CD4-positive, alpha-beta T cell treated with Interleukin-6 for 4 hours (primary cell): Measurements from ENCODE around the gene CFTR.
"Not testable (repeated sequence)": the region's sequence is repeated elsewhere in the genome, so short reads cannot be mapped to it uniquely, and the experiment has no call there.

ENCODE experiments used
- DNase-seq: peaks from one replicate; pipeline ENCODE4 v3.0.0-alpha.2; 2020; ENCODE audit warnings: mixed read lengths

Gene CFTR

DNA sequence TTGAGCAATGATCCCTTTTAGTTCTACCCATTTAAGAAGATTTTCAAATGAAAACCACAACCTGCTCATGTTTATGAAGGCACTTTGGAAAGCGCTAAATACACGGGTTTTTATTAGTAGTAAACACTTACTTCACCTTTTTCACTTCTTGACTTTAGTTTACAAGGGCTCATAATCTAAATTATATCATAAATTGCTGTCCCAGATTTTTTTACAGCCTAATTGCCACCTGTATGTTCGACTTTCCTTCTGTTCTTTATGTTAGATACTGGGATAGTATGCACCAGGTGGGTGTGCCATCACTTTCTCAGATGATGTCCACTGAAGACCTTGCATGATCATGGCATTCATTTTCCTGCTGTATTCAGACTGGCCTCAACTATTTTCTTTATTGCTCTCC is 22.5 kb downstream of the CFTR start:
- DNase-seq: no peak

GRCh38 chr7:117505238-117505637 is 25.4 kb downstream of the CFTR start:
- DNase-seq: no peak

- DNase-seq: no peak
Measured at GRCh38 chr7:117508676-117509075, 28.9 kb downstream of the CFTR start.

- DNase-seq: not testable (repeated sequence)
Measured at GRCh38 chr7:117517194-117517593, 37.4 kb downstream of the CFTR start.

DNA sequence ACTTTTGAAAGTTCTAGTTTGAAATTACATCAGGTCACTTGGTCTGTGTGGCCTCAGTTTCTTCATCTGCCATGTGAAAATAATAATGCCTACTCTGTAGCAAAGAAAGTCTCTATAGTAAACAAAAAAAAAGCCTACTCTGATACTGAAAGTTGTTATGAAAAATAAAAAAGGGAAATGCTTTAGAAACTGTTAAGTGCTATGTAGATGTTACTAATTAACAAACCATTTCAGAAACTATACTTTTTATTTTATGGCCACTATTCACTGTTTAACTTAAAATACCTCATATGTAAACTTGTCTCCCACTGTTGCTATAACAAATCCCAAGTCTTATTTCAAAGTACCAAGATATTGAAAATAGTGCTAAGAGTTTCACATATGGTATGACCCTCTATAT is 50.6 kb downstream of the CFTR start:
- DNase-seq: no peak

- DNase-seq: no peak
Measured at GRCh38 chr7:117531595-117532244, 51.9 kb downstream of the CFTR start.

GRCh38 chr7:117538053-117538452 is 58.2 kb downstream of the CFTR start:
- no peak for DNase-seq

GRCh38 chr7:117544061-117544460 is 64.2 kb downstream of the CFTR start:
- no peak for DNase-seq

DNA sequence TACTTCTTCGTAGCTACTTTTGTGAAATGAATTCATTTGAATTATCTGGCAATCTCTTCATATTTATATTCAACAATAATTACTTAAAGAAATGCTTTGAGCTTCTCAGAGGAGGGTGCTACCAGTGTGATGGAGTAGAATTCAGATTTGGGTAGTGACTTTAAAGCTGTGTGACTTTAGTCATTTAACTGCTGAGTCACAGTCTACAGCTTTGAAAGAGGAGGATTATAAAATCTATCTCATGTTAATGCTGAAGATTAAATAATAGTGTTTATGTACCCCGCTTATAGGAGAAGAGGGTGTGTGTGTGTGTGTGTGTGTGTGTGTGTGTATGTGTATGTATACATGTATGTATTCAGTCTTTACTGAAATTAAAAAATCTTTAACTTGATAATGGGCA is 68.2 kb downstream of the CFTR start:
- DNase-seq: no peak

GRCh38 chr7:117550625-117551024 is 70.8 kb downstream of the CFTR start:
- no peak for DNase-seq

DNA sequence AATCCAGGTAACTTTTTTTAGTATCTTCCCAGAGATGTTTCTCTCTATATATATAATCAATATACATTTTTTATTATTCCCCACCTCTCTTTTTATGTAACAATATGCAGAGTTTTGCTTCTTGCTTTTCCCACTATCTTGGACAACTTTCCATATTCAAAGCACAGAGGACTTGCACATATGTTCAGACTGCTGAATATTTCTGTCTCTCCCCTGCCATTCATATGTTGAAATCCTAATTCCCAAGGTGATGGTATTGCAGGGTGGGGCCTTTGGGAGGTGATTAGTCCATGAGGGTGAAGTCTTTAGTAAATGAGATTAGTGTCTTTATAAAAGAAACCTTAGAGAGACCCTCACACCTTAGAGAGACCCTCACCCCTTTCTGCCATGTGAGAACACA is 72.8 kb downstream of the CFTR start:
- DNase-seq: no peak

- no peak for DNase-seq
Measured at GRCh38 chr7:117555260-117555659, 75.4 kb downstream of the CFTR start.

GRCh38 chr7:117559391-117559790 is 79.6 kb downstream of the CFTR start:
- DNase-seq: no peak

GRCh38 chr7:117560030-117560429 is 80.2 kb downstream of the CFTR start:
- no peak for DNase-seq

DNA sequence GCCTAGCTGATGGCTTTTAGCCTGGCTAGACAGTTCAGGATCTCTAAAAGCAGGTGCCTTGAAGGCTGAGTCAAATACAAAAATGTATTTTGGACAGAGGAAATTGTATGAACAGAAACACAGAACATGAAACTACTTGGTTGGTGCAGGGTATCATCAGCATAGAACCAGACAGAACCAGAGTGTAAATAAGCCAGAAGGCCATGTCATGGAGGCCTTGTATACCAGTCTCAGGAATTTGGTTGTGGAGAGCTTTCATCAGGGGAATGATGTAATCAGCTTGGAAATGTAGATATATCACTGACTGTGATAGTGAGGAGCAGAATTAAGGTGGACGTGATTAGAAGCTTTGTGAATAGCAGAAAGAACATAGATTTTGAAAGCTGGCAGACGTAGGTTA is 82.9 kb downstream of the CFTR start:
- DNase-seq: no peak

DNA sequence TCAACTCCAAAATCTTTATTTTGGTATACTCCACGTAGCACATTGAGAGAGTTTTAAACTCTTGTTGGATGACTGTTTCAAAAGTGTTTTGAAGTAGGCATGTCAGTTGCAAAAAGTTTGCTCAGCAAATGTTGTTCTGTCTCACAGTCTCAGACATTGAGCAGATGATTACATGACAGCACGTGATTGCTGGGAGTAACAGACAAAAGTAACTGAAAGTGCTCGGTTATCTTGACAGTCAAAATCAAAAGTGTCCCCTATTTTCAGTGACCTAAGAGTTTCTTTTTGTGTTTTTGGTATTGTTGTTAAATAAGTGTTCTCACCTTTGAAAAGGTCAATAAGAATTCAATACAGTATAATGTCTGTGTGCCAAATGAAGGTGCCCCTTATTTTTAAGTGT is 84.3 kb downstream of the CFTR start:
- no peak for DNase-seq

GRCh38 chr7:117564627-117565026 is 84.8 kb downstream of the CFTR start:
- no peak for DNase-seq

GRCh38 chr7:117565226-117565625 is 85.4 kb downstream of the CFTR start:
- DNase-seq: no peak

DNA sequence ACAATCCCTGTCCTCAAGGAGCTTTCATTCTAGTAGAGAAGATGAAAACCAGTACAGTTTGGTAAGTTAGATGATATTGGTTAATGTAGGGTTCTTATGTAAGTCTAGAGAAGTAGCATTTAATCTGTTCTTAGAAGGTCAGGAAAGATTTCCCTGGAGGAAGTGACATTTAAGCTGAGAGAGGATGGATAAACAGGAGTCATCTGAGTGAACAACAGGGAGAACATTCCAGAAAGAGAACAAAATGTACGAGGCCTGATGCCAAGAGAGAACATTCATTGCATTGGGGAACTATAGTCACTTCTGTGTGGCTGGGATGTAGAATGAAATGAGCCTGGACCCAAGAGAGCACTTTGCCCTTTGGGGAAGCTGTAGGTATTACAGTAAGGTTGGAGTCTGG is 88.0 kb downstream of the CFTR start:
- DNase-seq: no peak

DNA sequence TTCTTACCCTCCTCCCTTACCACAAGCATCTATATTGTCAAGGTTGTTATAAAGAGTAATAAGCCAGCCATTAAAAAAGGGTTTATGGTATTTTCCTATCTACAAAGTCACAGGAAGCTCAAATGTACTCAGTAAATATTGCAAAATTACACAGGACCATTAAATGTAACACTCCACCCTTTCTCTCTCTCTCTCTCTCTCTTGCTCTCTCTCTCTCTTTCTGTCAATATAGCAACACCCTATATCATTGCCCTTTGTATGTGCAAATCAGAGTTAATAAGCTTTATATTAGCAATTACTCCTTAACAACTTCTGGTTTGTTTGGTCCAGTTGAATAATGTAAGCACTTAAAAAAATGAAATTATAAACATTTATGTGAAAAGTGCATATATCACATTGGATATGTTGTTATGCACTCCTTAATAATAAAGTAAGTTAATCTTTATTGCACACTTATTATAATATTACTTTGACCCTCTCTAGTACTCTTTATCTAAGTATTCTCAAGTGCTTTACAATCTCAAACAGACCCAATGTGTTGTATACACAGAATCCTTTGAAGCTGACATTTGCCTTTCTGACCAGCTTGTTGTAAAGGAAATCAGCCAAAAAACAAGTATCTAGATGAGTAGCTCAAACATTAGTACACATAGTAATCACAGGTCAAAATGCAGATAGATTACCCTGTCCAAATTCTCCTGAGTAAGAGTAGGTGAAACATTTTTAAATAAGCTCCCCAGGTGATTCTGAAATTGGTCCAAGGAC is 93.2 kb downstream of the CFTR start:
- DNase-seq: no peak

- no peak for DNase-seq
Measured at GRCh38 chr7:117581424-117581823, 101.6 kb downstream of the CFTR start.

DNA sequence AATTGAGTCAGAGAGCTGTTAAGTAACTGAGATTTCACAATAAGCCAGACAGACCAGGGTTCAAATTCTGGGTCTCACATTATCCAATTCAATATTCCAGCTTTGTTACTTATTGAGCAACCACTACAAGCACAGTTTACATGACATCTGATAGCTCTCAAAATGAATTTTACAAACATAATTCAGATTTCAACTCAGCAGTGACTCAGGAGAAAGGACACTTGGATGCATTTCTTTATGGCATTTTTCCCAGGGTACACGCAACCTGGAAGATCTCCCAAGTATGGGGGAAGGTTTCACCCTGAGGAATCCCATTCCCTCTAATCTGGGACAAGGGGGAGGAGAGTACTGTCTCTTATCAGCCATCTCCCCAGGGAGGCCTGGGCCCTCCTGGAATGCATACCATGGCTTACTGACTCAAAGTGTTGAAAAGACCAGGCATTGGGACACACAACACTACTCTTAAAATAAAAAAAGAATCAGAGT is 102.4 kb downstream of the CFTR start:
- no peak for DNase-seq

DNA sequence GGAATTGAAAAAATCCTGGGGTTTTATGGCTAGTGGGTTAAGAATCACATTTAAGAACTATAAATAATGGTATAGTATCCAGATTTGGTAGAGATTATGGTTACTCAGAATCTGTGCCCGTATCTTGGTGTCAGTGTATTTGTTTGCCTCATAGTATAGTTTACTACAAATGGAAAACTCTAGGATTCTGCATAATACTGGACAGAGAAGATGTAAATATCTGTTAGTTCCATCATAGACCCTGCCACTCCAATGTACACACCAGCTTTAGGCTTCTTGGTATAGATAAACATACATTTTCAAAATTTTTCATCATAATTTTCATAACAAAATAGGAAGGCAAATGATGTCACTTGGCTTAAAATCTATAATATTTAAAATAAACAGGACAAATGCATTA is 108.1 kb downstream of the CFTR start:
- no peak for DNase-seq

- no peak for DNase-seq
Measured at GRCh38 chr7:117588352-117588794, 108.5 kb downstream of the CFTR start.

GRCh38 chr7:117590191-117590590 is 110.4 kb downstream of the CFTR start:
- no peak for DNase-seq
